H1 (cell line): ENCODE results near the gene ATMIN. TPM values are rescaled to one million over a fixed set of nuclear protein-coding genes. Genes with fewer than 3 reads are reported as not detected.

ENCODE experiments used
- CTCF ChIA-PET: fragments of 300-600 bp; sonication (Branson Sonifier 250); formaldehyde crosslinking; loops from one replicate; lab custom pipeline; 2021; ENCODE audit not compliant: partially characterized antibody; lab: Charles Lee
- POLR2A ChIA-PET: fragments of 300-600 bp; sonication (Branson Sonifier 250); formaldehyde crosslinking; loops from one replicate; lab custom pipeline; 2021; ENCODE audit warnings: inconsistent platforms; ENCODE audit not compliant: partially characterized antibody; lab: Charles Lee
- DNase-seq, 2 experiments: peaks; one replicate each; pipeline versions ENCODE4 v3.0.0 to v3.0.0-alpha.2; 2010 to 2022; ENCODE audit warnings: low spot score in 2 of 2, low read depth in 1 of 2, mixed read lengths in 1 of 2
- FAIRE-seq: peaks from 2 replicates; lab custom pipeline; 2011; peaks lifted over from hg19 to GRCh38; lab: Jason Lieb, UNC
- H2AFZ ChIP-seq: 2 replicates; pipeline ENCODE4 v1.8.1; 2012; ENCODE audit warnings: low read length, inconsistent platforms
- H2AK5ac ChIP-seq: 2 replicates; pipeline ENCODE4 v1.6.1; 2013; ENCODE audit warnings: low read depth, low read length
- H2BK120ac ChIP-seq: replicated peaks from 2 replicates; pipeline ENCODE3; 2013; ENCODE audit warnings: low read depth, low read length, inconsistent platforms
- H2BK12ac ChIP-seq: 2 replicates; pipeline ENCODE4 v1.6.1; 2013; ENCODE audit warnings: low read depth, low read length
- H2BK15ac ChIP-seq: 2 replicates; pipeline ENCODE4 v1.6.1; 2013; ENCODE audit warnings: low read length
- H2BK20ac ChIP-seq: 2 replicates; pipeline ENCODE4 v1.6.1; 2013; ENCODE audit warnings: low read length
- H2BK5ac ChIP-seq: 2 replicates; pipeline ENCODE4 v1.6.1; 2013; ENCODE audit warnings: low read depth, low read length
- H3K14ac ChIP-seq: 2 replicates; pipeline ENCODE4 v1.6.1; 2013; ENCODE audit warnings: inconsistent platforms; ENCODE audit not compliant: insufficient read length
- H3K18ac ChIP-seq: 2 replicates; pipeline ENCODE4 v1.6.1; 2013; ENCODE audit warnings: low read length; ENCODE audit errors: extremely low read depth
- H3K23ac ChIP-seq: 2 replicates; pipeline ENCODE4 v1.6.1; 2013; ENCODE audit warnings: inconsistent platforms; ENCODE audit not compliant: insufficient read length
- H3K23me2 ChIP-seq: 2 replicates; pipeline ENCODE4 v1.6.1; 2013; ENCODE audit warnings: low read depth, low read length
- H3K27ac ChIP-seq: 2 replicates; pipeline ENCODE4 v1.6.1; 2011; ENCODE audit warnings: low read depth, low read length, inconsistent platforms
- H3K27me3 ChIP-seq, 4 experiments: replicated peaks in 1 of 4; 1 replicate in 1 of 4; 2 replicates in 3 of 4; pipeline versions ENCODE4 v1.6.1 to v1.8.1; 2011 to 2013; ENCODE audit warnings: low read length in 3 of 4, mild to moderate bottlenecking in 3 of 4, inconsistent platforms in 2 of 4, mixed read lengths in 2 of 4, moderate library complexity in 1 of 4; ENCODE audit not compliant: control insufficient read depth in 3 of 4, insufficient read depth in 3 of 4; ENCODE audit errors: extremely low read depth in 1 of 4
- H3K36me3 ChIP-seq, 4 experiments: 2 replicates each; pipeline versions ENCODE4 v1.6.1 to v1.8.1; 2011 to 2013; ENCODE audit warnings: mild to moderate bottlenecking in 4 of 4, low read length in 3 of 4, moderate library complexity in 2 of 4, control low read depth in 1 of 4, inconsistent platforms in 1 of 4; ENCODE audit not compliant: insufficient read depth in 4 of 4, control insufficient read depth in 2 of 4
- H3K4ac ChIP-seq: replicated peaks from 2 replicates; pipeline ENCODE3; 2013; ENCODE audit warnings: low read length, low read depth, mixed read lengths, inconsistent platforms; ENCODE audit not compliant: insufficient read length
- H3K4me1 ChIP-seq, 4 experiments: replicated peaks in 1 of 4; 1 replicate in 1 of 4; 2 replicates in 3 of 4; pipeline versions ENCODE4 v1.6.1 to v1.8.1; 2011 to 2013; ENCODE audit warnings: low read length in 3 of 4, inconsistent platforms in 2 of 4, mixed read lengths in 1 of 4; ENCODE audit not compliant: insufficient read depth in 4 of 4, control insufficient read depth in 3 of 4
- H3K4me2 ChIP-seq, 2 experiments: 2 replicates each; pipeline versions ENCODE4 v1.6.1 to v1.8.1; 2011 to 2013; ENCODE audit warnings: low read depth in 2 of 2, low read length in 2 of 2, control low read depth in 1 of 2, inconsistent platforms in 1 of 2, mild to moderate bottlenecking in 1 of 2; ENCODE audit not compliant: insufficient read depth in 1 of 2
- H3K4me3 ChIP-seq, 4 experiments: fragments of 200-600, 300-600 bp in 1 of 4; sonication (generic), shearing (Covaris generic), sonication (Bioruptor Twin) in 1 of 4; 2 replicates each; pipeline versions ENCODE4 v1.5.1 to v1.8.1; 2011 to 2016; ENCODE audit warnings: low read length in 4 of 4, low read depth in 3 of 4, control low read depth in 2 of 4, inconsistent platforms in 2 of 4, mild to moderate bottlenecking in 2 of 4, mixed read lengths in 1 of 4, moderate library complexity in 1 of 4; ENCODE audit not compliant: insufficient read depth in 2 of 4; ENCODE audit errors: extremely low read depth in 1 of 4
- H3K56ac ChIP-seq: replicated peaks from 2 replicates; pipeline ENCODE3; 2013; ENCODE audit warnings: low read depth, mild to moderate bottlenecking, mixed read lengths, low read length, inconsistent platforms; ENCODE audit not compliant: insufficient read length
- H3K79me1 ChIP-seq: 2 replicates; pipeline ENCODE4 v1.6.1; 2013; ENCODE audit warnings: low read depth, low read length, control low read depth
- H3K79me2 ChIP-seq, 2 experiments: 2 replicates each; pipeline versions ENCODE4 v1.6.1 to v1.8.1; 2012 to 2013; ENCODE audit warnings: low read length in 2 of 2, mild to moderate bottlenecking in 2 of 2, inconsistent platforms in 1 of 2; ENCODE audit not compliant: insufficient read depth in 2 of 2, control insufficient read depth in 1 of 2
- H3K9ac ChIP-seq, 4 experiments: replicated peaks in 1 of 4; 1 replicate in 1 of 4; 2 replicates in 3 of 4; pipeline versions ENCODE4 v1.6.1 to v1.8.1; 2011 to 2013; ENCODE audit warnings: low read depth in 3 of 4, low read length in 3 of 4, control low read depth in 2 of 4, mild to moderate bottlenecking in 2 of 4, moderate library complexity in 2 of 4, inconsistent platforms in 1 of 4; ENCODE audit errors: extremely low read depth in 1 of 4
- H3K9me3 ChIP-seq, 2 experiments: 2 replicates each; pipeline versions ENCODE4 v1.6.1 to v1.8.1; 2012 to 2013; ENCODE audit warnings: mild to moderate bottlenecking in 2 of 2, moderate library complexity in 2 of 2, control low read depth in 1 of 2, inconsistent platforms in 1 of 2, low read depth in 1 of 2, low read length in 1 of 2, mixed read lengths in 1 of 2; ENCODE audit not compliant: insufficient read depth in 2 of 2
- H4K20me1 ChIP-seq, 2 experiments: replicated peaks in 1 of 2; 2 replicates each; pipeline versions ENCODE3 to v1.8.1; 2011 to 2013; ENCODE audit warnings: inconsistent platforms in 2 of 2, low read length in 2 of 2, mild to moderate bottlenecking in 1 of 2; ENCODE audit not compliant: insufficient read depth in 2 of 2, control insufficient read depth in 1 of 2
- H4K5ac ChIP-seq: 2 replicates; pipeline ENCODE4 v1.6.1; 2013; ENCODE audit warnings: low read length, low read depth, mixed read lengths, inconsistent platforms; ENCODE audit not compliant: insufficient read length
- H4K8ac ChIP-seq: 2 replicates; pipeline ENCODE4 v1.8.0; 2013; ENCODE audit warnings: mild to moderate bottlenecking, moderate library complexity, low read length, inconsistent platforms; ENCODE audit not compliant: insufficient read depth; ENCODE audit errors: extremely low read depth
- H4K91ac ChIP-seq: replicated peaks from 2 replicates; pipeline ENCODE3; 2013; ENCODE audit warnings: low read length, mixed read lengths, inconsistent platforms; ENCODE audit not compliant: insufficient read length
- JUND ChIP-seq: IDR thresholded peaks from 2 replicates; pipeline ENCODE4 v1.6.1; 2011; ENCODE audit warnings: mild to moderate bottlenecking, improper control_type of control experiment, low read length
- POU5F1 ChIP-seq: IDR thresholded peaks from 2 replicates; pipeline ENCODE4 v1.6.1; 2011; ENCODE audit warnings: low read depth, mild to moderate bottlenecking, low read length, moderate library complexity
- WGBS, 2 experiments: shearing (Covaris generic) in 1 of 2; methylation state at CpG; one replicate each; pipeline versions ENCODE4 v1.1.6 to v1.1.7; 2013 to 2015; ENCODE audit warnings: low lambda C conversion rate in 2 of 2, mixed read lengths in 2 of 2, inconsistent platforms in 1 of 2, low coverage in 1 of 2, missing lambda C conversion rate in 1 of 2; ENCODE audit not compliant: insufficient replicate concordance in 2 of 2, insufficient coverage in 1 of 2, insufficient read length in 1 of 2; ENCODE audit errors: extremely low coverage in 1 of 2, missing lambda C conversion rate in 1 of 2; 5-methylcytosine and 5-hydroxymethylcytosine counted together
- polyA plus RNA-seq, 7 experiments: library from polyadenylated mRNA; depleted of rRNA in 3 of 7; stranded (reverse) in 5 of 7; unstranded in 2 of 7; fragments of >200 nt in 5 of 7; fragments of 200-250 nt in 2 of 7; gene quantifications; 1 replicate in 5 of 7; 2 replicates in 1 of 7; 4 replicates in 1 of 7; pipeline versions ENCODE4 v1.2.1 to v1.2.3, GENCODE V29; 2011 to 2013; ENCODE audit warnings: missing spikeins in 2 of 7, mixed read lengths in 2 of 7
- total RNA-seq: library from RNA; stranded (reverse); fragmentation: NEBNext Ultra II Directional; extraction: Animal tissue kit (Norgen Biotek cat#: 25700); gene quantifications from 2 replicates; pipeline ENCODE4 v1.2.1, GENCODE V29; 2021

Gene ATMIN
- total and polyA plus RNA-seq, 2 of the 8 experiments (the other 6 are each of a cell fraction or from before 2014, with no cell fraction given): 34.8 to 59.8 TPM

- Histone ChIP-seq H3K4me3 (no peak overlapping the region), H3K56ac (no peak overlapping the region), H2BK120ac (no peak overlapping the region), H2BK5ac (no peak overlapping the region), H2AK5ac (no peak overlapping the region), H3K79me1 (peaks cover 6% of the 10 kb centered on the region; the same call in 1 of the 2 replicates), H4K5ac (no peak overlapping the region), H3K27me3 (no peaks in the 10 kb centered on the region), H3K36me3 (no peaks in the 10 kb centered on the region), H3K9ac (no peak overlapping the region), H3K23ac (no peak overlapping the region), H2BK20ac (no peak overlapping the region), H3K4ac (no peak overlapping the region), H2BK12ac (no peak overlapping the region), H4K8ac (no peak overlapping the region), H3K27ac (no peak overlapping the region), H4K20me1 (peaks cover 0 to 10% of the 10 kb centered on the region in 2 experiments), H3K4me1 (peaks cover 0 to 5% (median 2%) of the 10 kb centered on the region in 4 experiments; a peak in 1 of 7 replicates), H3K23me2 (peaks cover 6% of the 10 kb centered on the region; the same call in 1 of the 2 replicates), H3K79me2 (peaks cover 6 to 91% of the 10 kb centered on the region in 2 experiments), H4K91ac (no peak overlapping the region), H3K4me2 (no peak overlapping the region), H3K9me3 (no peaks in the 10 kb centered on the region), H2BK15ac (no peak overlapping the region), H3K14ac (no peak overlapping the region), H3K18ac (no peak overlapping the region), H2AFZ (no peak overlapping the region)
- ChIA-PET CTCF (interaction anchor here (7.1 kb wide), 1 partner anchor 11 kb away, joined by 83 read pairs; no protein-coding TSS in a partner anchor), POLR2A (no interaction called here)
- FAIRE-seq (no peak), DNase-seq (no peak)
- TF ChIP-seq POU5F1 (no peak), JUND (no peak)
- 87% methylated on average over 5 of the region's 5 CpGs; no CpG with 5 or more reads in 1 of the 2 experiments for WGBS, 2 experiments
Observed at GRCh38 chr16:81001330-81001729, 34.3 kb upstream of the ATMIN start.
